DMS153 treated with DMSO at 0.1 percent for 48 hours (cell line): ENCODE measurements around the gene CYP3A4.
"Not testable (repeated sequence)": the region's sequence is repeated elsewhere in the genome, so short reads cannot be mapped to it uniquely, and the experiment has no call there.

Source experiments
- DNase-seq: peaks from one replicate; lab custom pipeline; 2025; ENCODE audit not compliant: unreplicated experiment; lab: John Stamatoyannopoulos, UW

CYP3A4 gene

GRCh38 chr7:99793443-99793842 is 9.5 kb upstream of the CYP3A4 start:
- DNase-seq, result no peak

- no peak for DNase-seq
Measured at GRCh38 chr7:99792967-99793366, 9.0 kb upstream of the CYP3A4 start.

GRCh38 chr7:99791667-99792369 is 7.8 kb upstream of the CYP3A4 start:
- DNase-seq, result no peak

GRCh38 chr7:99791021-99791420 is 7.0 kb upstream of the CYP3A4 start:
- no peak for DNase-seq

- no peak for DNase-seq
Measured at GRCh38 chr7:99790407-99790806, 6.4 kb upstream of the CYP3A4 start.

GRCh38 chr7:99789441-99790070 is 5.6 kb upstream of the CYP3A4 start:
- DNase-seq, result no peak

- DNase-seq, result no peak
Measured at GRCh38 chr7:99788554-99788953, 4.6 kb upstream of the CYP3A4 start.

GRCh38 chr7:99786726-99787335 is 2.8 kb upstream of the CYP3A4 start:
- no peak for DNase-seq

GRCh38 chr7:99785654-99786053 is 1.7 kb upstream of the CYP3A4 start:
- not testable (repeated sequence) for DNase-seq

GRCh38 chr7:99782012-99782953 is 1.7 kb downstream of the CYP3A4 start:
- DNase-seq, result no peak

GRCh38 chr7:99780588-99780987 is 3.4 kb downstream of the CYP3A4 start:
- DNase-seq, result no peak

GRCh38 chr7:99779949-99780348 is 4.0 kb downstream of the CYP3A4 start:
- no peak for DNase-seq

- no peak for DNase-seq
Measured at GRCh38 chr7:99778880-99779279, 5.1 kb downstream of the CYP3A4 start.

GRCh38 chr7:99773395-99773794 is 10.6 kb downstream of the CYP3A4 start:
- DNase-seq, result not testable (repeated sequence)

- no peak for DNase-seq
Measured at GRCh38 chr7:99772565-99772964, 11.4 kb downstream of the CYP3A4 start.

GRCh38 chr7:99769494-99769893 is 14.5 kb downstream of the CYP3A4 start:
- DNase-seq, result not testable (repeated sequence)

- DNase-seq, result no peak
Measured at GRCh38 chr7:99768471-99768870, 15.5 kb downstream of the CYP3A4 start.

GRCh38 chr7:99767662-99768061 is 16.3 kb downstream of the CYP3A4 start:
- no peak for DNase-seq

- no peak for DNase-seq
Measured at GRCh38 chr7:99766484-99767099, 17.4 kb downstream of the CYP3A4 start.

- DNase-seq, result no peak
Measured at GRCh38 chr7:99764478-99764877, 19.5 kb downstream of the CYP3A4 start.
